Endothelial cell of umbilical vein (primary cell): ENCODE measurements around the gene ZNF804A.

Experiments
- JUN ChIP-seq: IDR thresholded peaks from 2 replicates; pipeline ENCODE4 v1.6.1; 2011; ENCODE audit warnings: borderline replicate concordance, low read depth; ENCODE audit not compliant: insufficient read length, insufficient read depth
- POLR2A ChIP-seq: IDR thresholded peaks from 2 replicates; pipeline ENCODE4 v1.6.1; 2012; ENCODE audit warnings: low read depth, mild to moderate bottlenecking, control low read depth, low read length
- POLR2AphosphoS5 ChIP-seq: IDR thresholded peaks from 2 replicates; pipeline ENCODE4 v1.6.1; 2012; ENCODE audit warnings: low read depth, mild to moderate bottlenecking, control low read depth, low read length, moderate library complexity; ENCODE audit not compliant: insufficient read depth
- TF ChIP-seq, protein P1 (sequence below): IDR thresholded peaks from 2 replicates; pipeline ENCODE4 v1.6.1; 2011; ENCODE audit not compliant: insufficient read depth, insufficient read length
- TF ChIP-seq, protein P2 (sequence below), 2 donors: IDR thresholded peaks; 1 replicate in 1 of 2; 2 replicates in 1 of 2; pipeline ENCODE4 v1.5.1; 2011; ENCODE audit warnings: low read length in 2 of 2, mild to moderate bottlenecking in 2 of 2, moderate library complexity in 2 of 2, control low read depth in 1 of 2, inconsistent platforms in 1 of 2, low read depth in 1 of 2; ENCODE audit not compliant: insufficient read depth in 1 of 2; ENCODE audit errors: extremely low read depth in 1 of 2

DNA sequence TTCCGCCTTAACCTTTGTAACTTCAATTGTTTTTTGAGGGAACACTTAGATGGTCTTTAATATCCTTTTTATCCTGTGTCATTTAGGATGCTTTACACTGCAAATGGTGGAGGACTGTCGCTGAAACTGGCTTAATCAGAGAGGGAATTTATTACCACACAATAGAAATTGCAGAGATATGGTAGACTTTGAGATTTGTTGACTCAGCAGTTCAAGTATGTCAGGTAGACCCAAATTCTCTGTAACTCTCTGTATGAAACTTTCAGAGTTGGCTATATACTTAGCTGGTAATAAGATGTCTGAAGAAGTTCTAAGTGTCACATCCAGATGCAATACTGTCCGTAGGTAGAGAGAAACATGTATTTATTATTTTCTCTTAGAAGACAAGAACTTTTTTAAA is 100.1 kb downstream of the ZNF804A start:
- TF ChIP-seq, protein P1, sequence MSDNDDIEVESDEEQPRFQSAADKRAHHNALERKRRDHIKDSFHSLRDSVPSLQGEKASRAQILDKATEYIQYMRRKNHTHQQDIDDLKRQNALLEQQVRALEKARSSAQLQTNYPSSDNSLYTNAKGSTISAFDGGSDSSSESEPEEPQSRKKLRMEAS = no peak
- no peak for TF ChIP-seq POLR2AphosphoS5
- TF ChIP-seq, protein P2, sequence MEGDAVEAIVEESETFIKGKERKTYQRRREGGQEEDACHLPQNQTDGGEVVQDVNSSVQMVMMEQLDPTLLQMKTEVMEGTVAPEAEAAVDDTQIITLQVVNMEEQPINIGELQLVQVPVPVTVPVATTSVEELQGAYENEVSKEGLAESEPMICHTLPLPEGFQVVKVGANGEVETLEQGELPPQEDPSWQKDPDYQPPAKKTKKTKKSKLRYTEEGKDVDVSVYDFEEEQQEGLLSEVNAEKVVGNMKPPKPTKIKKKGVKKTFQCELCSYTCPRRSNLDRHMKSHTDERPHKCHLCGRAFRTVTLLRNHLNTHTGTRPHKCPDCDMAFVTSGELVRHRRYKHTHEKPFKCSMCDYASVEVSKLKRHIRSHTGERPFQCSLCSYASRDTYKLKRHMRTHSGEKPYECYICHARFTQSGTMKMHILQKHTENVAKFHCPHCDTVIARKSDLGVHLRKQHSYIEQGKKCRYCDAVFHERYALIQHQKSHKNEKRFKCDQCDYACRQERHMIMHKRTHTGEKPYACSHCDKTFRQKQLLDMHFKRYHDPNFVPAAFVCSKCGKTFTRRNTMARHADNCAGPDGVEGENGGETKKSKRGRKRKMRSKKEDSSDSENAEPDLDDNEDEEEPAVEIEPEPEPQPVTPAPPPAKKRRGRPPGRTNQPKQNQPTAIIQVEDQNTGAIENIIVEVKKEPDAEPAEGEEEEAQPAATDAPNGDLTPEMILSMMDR (IDR thresholded peaks at IDR 0.05; ENCODE audit: extremely low read depth in 1 of 2, insufficient read depth in 1 of 2, low read depth in 1 of 2, low read length in 2 of 2) = no peak
- TF ChIP-seq JUN = no peak
- TF ChIP-seq POLR2A = no peak
